ENCODE measurements around the gene ESYT3.
"Not testable (repeated sequence)": the region's sequence is repeated elsewhere in the genome, so short reads cannot be mapped to it uniquely, and the experiment has no call there.

Gene ESYT3

GRCh38 chr3:138495638-138496037 is 61.2 kb downstream of the ESYT3 start:
- DNase-seq: not testable (repeated sequence)

GRCh38 chr3:138496436-138496835 is 62.0 kb downstream of the ESYT3 start:
- no peak for DNase-seq

- DNase-seq: no peak
Observed at GRCh38 chr3:138497021-138497420, 62.6 kb downstream of the ESYT3 start.

- DNase-seq: no peak
Observed at GRCh38 chr3:138497851-138498250, 63.4 kb downstream of the ESYT3 start.

GRCh38 chr3:138498991-138499390 is 64.6 kb downstream of the ESYT3 start:
- DNase-seq: no peak

- DNase-seq: no peak
Observed at GRCh38 chr3:138507524-138507923, 73.1 kb downstream of the ESYT3 start.

GRCh38 chr3:138509586-138509985 is 75.2 kb downstream of the ESYT3 start:
- DNase-seq: no peak

- no peak for DNase-seq
Observed at GRCh38 chr3:138511945-138512344, 77.5 kb downstream of the ESYT3 start.

GRCh38 chr3:138513090-138513843 is 78.9 kb downstream of the ESYT3 start:
- no peak for DNase-seq

- DNase-seq: not testable (repeated sequence)
Observed at GRCh38 chr3:138521445-138521844, 87.0 kb downstream of the ESYT3 start.
